OCI-LY7 (cell line): ENCODE data around the gene WNT4. TPM values are rescaled to one million over a fixed set of nuclear protein-coding genes. Genes with fewer than 3 reads are reported as not detected.

ENCODE experiments used
- BruUV-seq: library from RNA; stranded (reverse); fragments of 400-500 nt; replicated peaks from 2 replicates; lab custom pipeline; 2021; lab: Mats Ljungman, UMichigan
- CTCF ChIA-PET: fragments of 300-600 bp; sonication (Branson Sonifier 250); formaldehyde crosslinking; loops from one replicate; lab custom pipeline; 2022; ENCODE audit warnings: antibody characterized with exemption; ENCODE audit not compliant: unreplicated experiment; lab: Charles Lee
- POLR2A ChIA-PET: fragments of 300-600 bp; sonication (Branson Sonifier 250); formaldehyde crosslinking; loops from one replicate; lab custom pipeline; 2022; ENCODE audit warnings: antibody characterized with exemption; lab: Charles Lee
- DNase-seq: peaks from one replicate; pipeline ENCODE4 v3.0.0-alpha.2; 2015; ENCODE audit warnings: low spot score
- H2AFZ ChIP-seq: fragments of 200-600 bp; sonication (generic), shearing (Covaris generic); 2 replicates; pipeline ENCODE4 v1.6.1; 2014; ENCODE audit warnings: mild to moderate bottlenecking, antibody characterized with exemption, low read length, moderate library complexity
- H3K27ac ChIP-seq: fragments of 200-600 bp; sonication (generic); 2 replicates; pipeline ENCODE4 v1.5.1; 2014; ENCODE audit warnings: mixed run types, low read depth, mild to moderate bottlenecking, moderate library complexity, low read length, inconsistent platforms; ENCODE audit not compliant: poor library complexity, severe bottlenecking
- H3K36me3 ChIP-seq: fragments of 200-600 bp; sonication (generic); 2 replicates; pipeline ENCODE4 v1.6.1; 2014; ENCODE audit warnings: mild to moderate bottlenecking, antibody characterized with exemption, low read length, moderate library complexity, mixed read lengths; ENCODE audit not compliant: insufficient read depth
- H3K4me1 ChIP-seq: fragments of 200-600 bp; sonication (generic); 2 replicates; pipeline ENCODE4 v1.5.1; 2014; ENCODE audit warnings: mild to moderate bottlenecking, low read length; ENCODE audit not compliant: insufficient read depth, poor library complexity, severe bottlenecking
- H3K4me2 ChIP-seq: fragments of 200-600 bp; sonication (generic); 2 replicates; pipeline ENCODE4 v1.6.1; 2014; ENCODE audit warnings: mild to moderate bottlenecking, low read length
- H3K4me3 ChIP-seq: fragments of 200-600 bp; sonication (generic); 2 replicates; pipeline ENCODE4 v1.5.1; 2014; ENCODE audit warnings: mild to moderate bottlenecking, low read depth, low read length; ENCODE audit not compliant: poor library complexity, severe bottlenecking
- H3K79me2 ChIP-seq: fragments of 200-600 bp; sonication (generic); 2 replicates; pipeline ENCODE4 v1.6.1; 2016; ENCODE audit warnings: low read depth, mild to moderate bottlenecking, low read length, moderate library complexity, mixed read lengths; ENCODE audit not compliant: insufficient read depth
- H3K9me2 ChIP-seq: fragments of 200-600 bp; sonication (generic); 2 replicates; pipeline ENCODE4 v1.6.1; 2016; ENCODE audit warnings: mild to moderate bottlenecking, low read length, mixed read lengths; ENCODE audit not compliant: insufficient read depth
- H3K9me3 ChIP-seq: fragments of 200-600 bp; sonication (generic); 2 replicates; pipeline ENCODE4 v1.6.1; 2014; ENCODE audit warnings: mild to moderate bottlenecking, mixed run types, low read length, mixed read lengths
- H4K20me1 ChIP-seq: fragments of 200-600 bp; sonication (generic); 2 replicates; pipeline ENCODE4 v1.6.1; 2014; ENCODE audit warnings: mild to moderate bottlenecking, antibody characterized with exemption, low read length, moderate library complexity, mixed read lengths; ENCODE audit not compliant: insufficient read depth
- EZH2phosphoT487 ChIP-seq: fragments of 200-600 bp; sonication (generic); IDR thresholded peaks from 2 replicates; pipeline ENCODE4 v1.6.1; 2018; ENCODE audit warnings: low read depth, borderline replicate concordance, mild to moderate bottlenecking, mixed run types, antibody characterized with exemption, low read length, moderate library complexity, mixed read lengths
- intact Hi-C: fragments of 100-400 bp; cut with micrococcal nuclease; formaldehyde crosslinking; loops from one replicate; pipeline ENCODE4 v1.10.0; 2022; ENCODE audit not compliant: unreplicated experiment
- total RNA-seq, 2 experiments: library from RNA; depleted of rRNA in 1 of 2; stranded (reverse); fragments of >200 nt in 1 of 2; shearing (Covaris generic) in 1 of 2; gene quantifications; 2 replicates each; pipeline ENCODE4 v1.2.3, GENCODE V29; 2014 to 2022
- TF ChIP-seq, protein P1 (sequence below): fragments of 200-600 bp; sonication (generic); conservative IDR thresholded peaks from 2 replicates; pipeline ENCODE4 v1.5.1; 2014; ENCODE audit warnings: mild to moderate bottlenecking, antibody characterized with exemption, low read length, moderate library complexity, mixed read lengths

Gene WNT4
- total RNA-seq, 2 experiments from 2014 or later: not detected

DNA sequence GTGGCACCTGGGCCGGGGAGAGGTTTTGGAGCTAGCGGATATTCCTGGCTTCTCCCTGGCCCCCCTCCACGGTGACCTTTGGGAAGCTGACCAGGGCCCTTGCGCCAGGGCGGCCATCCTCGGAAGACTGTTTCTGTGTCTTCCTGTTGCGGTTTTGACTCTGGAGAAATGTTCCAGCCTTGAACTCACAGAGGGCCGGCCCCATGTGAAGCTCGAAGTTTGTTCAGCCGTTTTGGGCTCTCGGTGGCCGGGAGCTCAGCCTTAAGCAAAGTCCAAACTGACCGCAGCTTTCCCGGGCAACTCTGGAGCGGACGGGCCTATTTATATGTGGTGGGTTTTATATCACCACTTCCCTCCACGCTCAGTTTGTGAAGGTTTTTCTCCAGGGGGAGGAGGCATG lies 17.0 kb upstream of the WNT4 start:
- TF ChIP-seq EZH2phosphoT487: no peak
- TF ChIP-seq, protein P1, sequence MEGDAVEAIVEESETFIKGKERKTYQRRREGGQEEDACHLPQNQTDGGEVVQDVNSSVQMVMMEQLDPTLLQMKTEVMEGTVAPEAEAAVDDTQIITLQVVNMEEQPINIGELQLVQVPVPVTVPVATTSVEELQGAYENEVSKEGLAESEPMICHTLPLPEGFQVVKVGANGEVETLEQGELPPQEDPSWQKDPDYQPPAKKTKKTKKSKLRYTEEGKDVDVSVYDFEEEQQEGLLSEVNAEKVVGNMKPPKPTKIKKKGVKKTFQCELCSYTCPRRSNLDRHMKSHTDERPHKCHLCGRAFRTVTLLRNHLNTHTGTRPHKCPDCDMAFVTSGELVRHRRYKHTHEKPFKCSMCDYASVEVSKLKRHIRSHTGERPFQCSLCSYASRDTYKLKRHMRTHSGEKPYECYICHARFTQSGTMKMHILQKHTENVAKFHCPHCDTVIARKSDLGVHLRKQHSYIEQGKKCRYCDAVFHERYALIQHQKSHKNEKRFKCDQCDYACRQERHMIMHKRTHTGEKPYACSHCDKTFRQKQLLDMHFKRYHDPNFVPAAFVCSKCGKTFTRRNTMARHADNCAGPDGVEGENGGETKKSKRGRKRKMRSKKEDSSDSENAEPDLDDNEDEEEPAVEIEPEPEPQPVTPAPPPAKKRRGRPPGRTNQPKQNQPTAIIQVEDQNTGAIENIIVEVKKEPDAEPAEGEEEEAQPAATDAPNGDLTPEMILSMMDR: no peak
- Histone ChIP-seq H3K4me3 (no peak overlapping the region), H2AFZ (no peak overlapping the region), H3K4me2 (no peak overlapping the region), H3K4me1 (no peaks in the 10 kb centered on the region), H3K36me3 (no peaks in the 10 kb centered on the region), H4K20me1 (no peaks in the 10 kb centered on the region), H3K27ac (no peak overlapping the region), H3K79me2 (no peaks in the 10 kb centered on the region), H3K9me3 (no peaks in the 10 kb centered on the region), H3K9me2 (no peaks in the 10 kb centered on the region)
- no peak for DNase-seq
- POLR2A ChIA-PET: no interaction called here
- no TSS peak for BruUV-seq
- CTCF ChIA-PET: no interaction called here
- intact Hi-C loops: no loop called here

DNA sequence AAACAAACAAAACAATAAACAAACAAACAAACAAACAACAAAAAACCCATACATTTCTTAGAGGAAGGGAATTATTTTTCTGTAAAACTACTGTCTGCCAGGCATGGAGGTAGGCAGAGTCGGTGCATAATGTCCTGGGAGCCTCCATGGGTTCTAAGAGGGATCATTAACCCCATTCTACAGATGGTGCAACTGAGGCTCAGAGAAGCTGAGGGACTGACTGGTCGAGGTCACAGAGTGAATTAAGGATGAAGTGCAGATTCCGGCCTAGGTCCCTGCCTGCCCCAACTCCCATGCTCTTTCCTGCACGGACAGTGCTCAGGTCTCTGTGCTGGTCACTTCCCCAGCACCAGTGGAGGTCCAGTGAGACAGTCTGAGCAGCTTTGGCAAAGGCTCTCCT lies 15.8 kb upstream of the WNT4 start:
- Histone ChIP-seq H3K4me1 (no peaks in the 10 kb centered on the region), H3K4me2 (no peak overlapping the region), H4K20me1 (no peaks in the 10 kb centered on the region), H3K9me3 (no peaks in the 10 kb centered on the region), H3K36me3 (no peaks in the 10 kb centered on the region), H2AFZ (no peak overlapping the region), H3K27ac (no peak overlapping the region), H3K79me2 (no peaks in the 10 kb centered on the region), H3K4me3 (no peak overlapping the region), H3K9me2 (no peaks in the 10 kb centered on the region)
- no TSS peak for BruUV-seq
- intact Hi-C loops: no loop called here
- no peak for DNase-seq
- POLR2A ChIA-PET: no interaction called here
- TF ChIP-seq, protein P1: no peak
- no peak for TF ChIP-seq EZH2phosphoT487
- CTCF ChIA-PET: no interaction called here

DNA sequence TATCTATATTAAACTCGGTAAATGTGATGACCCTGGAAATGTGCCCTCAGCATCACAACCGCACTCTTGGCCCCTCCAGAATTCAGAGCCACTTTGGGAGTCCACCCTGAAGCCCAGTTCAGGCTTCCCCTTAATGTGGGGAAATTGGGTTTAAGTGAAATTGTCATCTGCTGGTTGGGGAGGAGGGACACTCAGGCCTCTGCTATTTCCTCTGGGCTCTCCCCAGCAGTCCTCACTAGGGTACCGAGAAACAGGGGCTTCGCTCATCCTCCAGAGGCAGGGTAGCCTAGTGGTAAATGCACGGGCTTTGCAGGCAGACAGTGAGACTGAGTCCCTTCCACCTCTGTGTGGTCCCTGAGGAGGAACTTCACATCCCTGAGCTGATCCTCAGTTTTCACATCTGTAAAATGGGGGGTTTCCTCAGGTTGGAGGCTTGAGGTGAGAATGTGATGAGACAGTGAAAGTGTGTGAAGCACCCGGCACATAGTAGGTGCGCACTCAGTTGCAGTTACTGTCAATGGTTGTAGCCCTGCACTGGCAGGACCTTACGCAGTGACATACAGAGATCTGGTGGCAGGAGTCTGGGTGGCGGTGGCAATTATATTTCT lies 14.6 kb upstream of the WNT4 start:
- Histone ChIP-seq H4K20me1 (no peaks in the 10 kb centered on the region), H2AFZ (no peak overlapping the region), H3K79me2 (no peaks in the 10 kb centered on the region), H3K4me2 (no peak overlapping the region), H3K4me3 (no peak overlapping the region), H3K9me2 (no peaks in the 10 kb centered on the region), H3K4me1 (no peaks in the 10 kb centered on the region), H3K27ac (no peak overlapping the region), H3K9me3 (no peaks in the 10 kb centered on the region), H3K36me3 (no peaks in the 10 kb centered on the region)
- no TSS peak for BruUV-seq
- TF ChIP-seq, protein P1: no peak
- no peak for TF ChIP-seq EZH2phosphoT487
- intact Hi-C loops: no loop called here
- ChIA-PET POLR2A (no interaction called here), CTCF (no interaction called here)
- no peak for DNase-seq
